Measurements from ENCODE around the gene CALD1.

CALD1 gene

DNA sequence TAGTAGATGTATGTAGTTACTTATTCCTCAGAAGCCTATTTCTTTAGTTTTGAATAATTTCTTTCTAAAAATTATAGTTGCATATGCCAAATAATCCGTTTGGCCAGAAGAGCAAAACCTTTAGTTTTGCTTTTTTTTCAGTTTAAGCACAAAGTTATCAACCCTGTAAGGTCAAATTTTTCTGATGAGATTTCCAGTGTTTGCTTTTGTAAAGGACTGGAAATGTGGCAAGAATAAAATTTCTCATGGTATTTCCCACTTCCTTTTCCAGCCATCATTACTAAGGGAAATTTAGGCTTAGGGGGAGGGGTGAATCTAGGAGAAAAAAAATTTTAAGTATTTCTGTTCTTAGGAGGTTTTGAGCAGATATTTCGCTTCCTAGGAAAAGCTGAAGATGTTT, 7.6 kb downstream of the CALD1 start:
- DNase-seq (ENCODE audit: low spot score) = no peak
- TF ChIP-seq, protein P1, sequence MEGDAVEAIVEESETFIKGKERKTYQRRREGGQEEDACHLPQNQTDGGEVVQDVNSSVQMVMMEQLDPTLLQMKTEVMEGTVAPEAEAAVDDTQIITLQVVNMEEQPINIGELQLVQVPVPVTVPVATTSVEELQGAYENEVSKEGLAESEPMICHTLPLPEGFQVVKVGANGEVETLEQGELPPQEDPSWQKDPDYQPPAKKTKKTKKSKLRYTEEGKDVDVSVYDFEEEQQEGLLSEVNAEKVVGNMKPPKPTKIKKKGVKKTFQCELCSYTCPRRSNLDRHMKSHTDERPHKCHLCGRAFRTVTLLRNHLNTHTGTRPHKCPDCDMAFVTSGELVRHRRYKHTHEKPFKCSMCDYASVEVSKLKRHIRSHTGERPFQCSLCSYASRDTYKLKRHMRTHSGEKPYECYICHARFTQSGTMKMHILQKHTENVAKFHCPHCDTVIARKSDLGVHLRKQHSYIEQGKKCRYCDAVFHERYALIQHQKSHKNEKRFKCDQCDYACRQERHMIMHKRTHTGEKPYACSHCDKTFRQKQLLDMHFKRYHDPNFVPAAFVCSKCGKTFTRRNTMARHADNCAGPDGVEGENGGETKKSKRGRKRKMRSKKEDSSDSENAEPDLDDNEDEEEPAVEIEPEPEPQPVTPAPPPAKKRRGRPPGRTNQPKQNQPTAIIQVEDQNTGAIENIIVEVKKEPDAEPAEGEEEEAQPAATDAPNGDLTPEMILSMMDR (IDR thresholded peaks at IDR 0.05; ENCODE audit: extremely low read depth, missing control alignments) = no peak

DNA sequence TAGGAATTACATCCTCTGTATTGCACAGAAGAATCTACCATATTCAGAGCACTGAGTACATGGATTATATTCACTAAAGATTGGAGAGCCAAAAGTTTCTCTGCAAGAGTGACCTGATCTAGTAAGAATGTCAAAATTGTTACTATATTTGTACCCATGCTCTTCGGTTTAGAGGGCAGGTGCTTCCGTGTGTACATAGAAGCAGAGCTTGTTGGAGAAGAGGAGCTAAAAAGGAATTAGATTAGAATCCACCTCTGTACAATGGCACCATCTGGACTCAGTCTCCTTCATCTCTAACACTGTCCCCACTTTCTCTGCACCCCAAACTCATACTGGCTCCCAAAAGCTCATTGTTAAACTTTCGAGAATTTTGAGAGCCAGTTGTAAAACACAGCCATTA, 8.3 kb downstream of the CALD1 start:
- TF ChIP-seq, protein P1 (IDR thresholded peaks at IDR 0.05; ENCODE audit: extremely low read depth, missing control alignments) = no peak

DNA sequence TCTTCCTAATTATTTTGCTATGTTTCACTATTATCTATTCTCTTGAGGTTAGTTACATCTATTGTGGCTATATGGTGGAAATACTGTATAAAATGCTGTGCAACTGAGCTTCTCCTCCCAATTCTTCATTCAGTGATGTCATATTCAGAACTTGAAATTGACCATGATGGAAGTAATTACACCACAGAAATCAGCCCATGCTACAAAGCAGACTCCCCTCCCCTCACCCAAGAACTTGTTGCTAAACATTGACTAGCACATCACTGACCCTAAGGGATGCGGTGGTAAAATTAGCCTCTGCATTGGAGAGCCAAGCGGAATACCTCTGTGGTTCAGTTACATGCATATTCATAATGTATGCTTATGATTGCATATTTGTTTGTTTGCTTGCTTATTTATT, 8.8 kb downstream of the CALD1 start:
- no peak for DNase-seq (ENCODE audit: low spot score)
- TF ChIP-seq, protein P1 (IDR thresholded peaks at IDR 0.05; ENCODE audit: extremely low read depth, missing control alignments) = no peak

More for the DNA sequence above, 8.3 kb downstream of the CALD1 start:
- DNase-seq (ENCODE audit: low spot score) = no peak

DNA sequence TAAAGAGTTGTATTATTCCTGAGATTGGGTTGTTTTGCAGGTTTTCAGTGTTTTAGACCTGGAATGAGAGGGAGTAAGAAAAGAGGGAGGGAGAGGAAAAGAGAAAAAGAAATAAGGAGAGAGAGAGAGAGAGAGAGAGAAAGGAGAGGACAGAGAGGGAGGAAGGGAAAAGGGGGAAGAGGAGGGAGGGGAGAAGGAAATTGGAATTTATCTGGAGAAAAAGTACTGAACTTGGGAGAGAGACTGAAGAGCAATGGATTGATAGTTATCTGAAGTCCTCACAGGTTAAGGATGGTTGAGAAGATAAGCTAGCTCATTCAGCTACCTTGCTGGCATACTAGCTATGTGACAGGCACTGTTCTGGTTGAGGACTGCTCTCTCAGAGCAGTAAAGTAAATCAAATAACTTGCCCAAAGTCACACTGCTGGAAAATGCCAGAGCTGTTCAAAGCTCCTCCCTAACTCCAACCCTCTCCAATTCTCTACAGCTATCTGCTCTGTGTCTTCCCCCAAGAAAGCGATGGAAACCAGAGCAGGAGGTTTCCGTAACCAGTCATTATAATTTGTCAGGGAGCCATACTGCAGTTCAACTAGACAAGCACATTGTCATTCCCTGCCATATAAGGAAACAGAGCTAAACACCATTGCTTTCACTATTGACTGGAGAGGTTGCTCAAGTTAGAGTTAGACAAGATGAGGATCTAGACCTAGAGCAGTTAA, 10.7 kb downstream of the CALD1 start:
- DNase-seq (ENCODE audit: low spot score) = no peak
- TF ChIP-seq, protein P1 (IDR thresholded peaks at IDR 0.05; ENCODE audit: extremely low read depth, missing control alignments) = no peak

DNA sequence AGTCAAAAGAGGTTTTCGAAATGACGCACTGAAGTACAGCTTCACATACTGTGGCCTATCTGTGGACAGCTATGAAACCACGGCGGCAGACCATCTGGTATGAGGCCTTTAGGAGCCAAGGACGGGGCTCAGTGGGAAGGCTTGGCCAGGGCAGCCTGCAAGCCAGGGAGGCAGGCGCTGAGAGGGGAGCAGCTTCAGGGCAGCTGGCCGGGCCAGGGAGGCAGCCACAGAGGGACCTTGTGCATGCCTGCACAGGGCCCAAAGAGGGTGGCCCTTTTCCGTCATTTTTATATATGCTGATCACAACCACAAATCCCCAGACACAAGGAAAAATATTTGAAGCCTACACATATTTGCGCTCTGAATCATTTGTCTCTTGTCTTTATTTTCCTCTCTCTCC, 13.5 kb downstream of the CALD1 start:
- no peak for DNase-seq (ENCODE audit: low spot score)
- TF ChIP-seq, protein P1 (IDR thresholded peaks at IDR 0.05; ENCODE audit: extremely low read depth, missing control alignments) = no peak

DNA sequence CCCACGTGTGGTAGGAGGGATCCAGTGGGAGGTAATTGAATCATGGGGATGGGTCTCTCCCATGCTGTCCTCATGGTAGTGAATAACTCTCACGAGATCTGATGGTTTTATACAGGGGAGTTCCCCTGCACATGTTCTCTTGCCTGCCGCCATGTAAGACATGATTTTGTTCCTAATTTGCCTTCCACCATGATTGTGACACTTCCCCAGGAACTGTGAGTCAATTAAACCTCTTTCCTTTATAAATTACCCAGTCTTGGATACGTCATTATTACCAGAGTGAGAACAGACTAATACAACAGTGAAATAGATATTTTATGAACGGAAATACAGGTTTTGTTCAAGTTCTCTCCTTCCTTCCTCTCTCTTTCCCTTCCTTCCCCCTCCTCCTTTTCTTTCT, 15.8 kb downstream of the CALD1 start:
- DNase-seq (ENCODE audit: low spot score) = no peak
- TF ChIP-seq, protein P1 (IDR thresholded peaks at IDR 0.05; ENCODE audit: extremely low read depth, missing control alignments) = no peak

DNA sequence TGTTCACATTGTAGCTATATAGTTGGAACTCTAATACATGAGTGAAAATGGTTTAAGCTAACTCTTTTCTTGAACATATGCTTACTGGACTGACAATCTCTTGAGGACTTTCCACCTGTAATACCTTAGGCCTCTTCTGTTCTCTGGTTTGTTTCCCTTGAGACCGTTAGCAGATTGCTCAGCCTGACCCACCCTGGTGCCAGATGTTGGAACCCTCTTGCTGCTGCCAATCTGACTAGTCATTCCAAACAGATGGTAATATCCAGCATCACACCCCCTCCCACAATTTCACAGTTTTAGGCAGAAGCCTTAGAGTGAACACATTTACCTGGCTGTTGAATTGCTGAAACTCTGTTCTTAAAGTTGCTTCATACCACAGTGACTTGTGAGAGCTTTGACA, 18.7 kb downstream of the CALD1 start:
- TF ChIP-seq, protein P1 (IDR thresholded peaks at IDR 0.05; ENCODE audit: extremely low read depth, missing control alignments) = no peak
- no peak for DNase-seq (ENCODE audit: low spot score)

Data from GM20000 (cell line).